Right atrium auricular region (tissue), 2 donors: ENCODE results near the gene MXI1. TPM values are rescaled to one million over a fixed set of nuclear protein-coding genes. Genes with fewer than 3 reads are reported as not detected.

Source experiments
- DNase-seq: peaks from one replicate; pipeline ENCODE4 v3.0.0-alpha.2; 2019; ENCODE audit warnings: low spot score
- H3K27ac ChIP-seq, 2 donors: fragments of 200-600 bp; sonication (generic); 1 replicate in 1 of 2; 2 replicates in 1 of 2; pipeline ENCODE4 v1.5.1; 2016 to 2019
- H3K27me3 ChIP-seq, 2 donors: fragments of 200-600 bp; sonication (generic); one replicate each; pipeline versions ENCODE4 v1.5.1 to v1.6.0; 2017 to 2019
- H3K36me3 ChIP-seq: fragments of 200-600 bp; sonication (generic); one replicate; pipeline ENCODE4 v1.5.1; 2016
- H3K4me1 ChIP-seq, 2 donors: fragments of 200-600 bp; sonication (generic); one replicate each; pipeline versions ENCODE4 v1.5.1 to v1.6.0; 2017 to 2019
- H3K4me3 ChIP-seq, 2 donors: fragments of 200-600 bp; sonication (generic); 1 replicate in 1 of 2; 2 replicates in 1 of 2; pipeline ENCODE4 v1.5.1; 2017 to 2019; ENCODE audit warnings: mild to moderate bottlenecking in 1 of 2, moderate library complexity in 1 of 2
- H3K9me3 ChIP-seq, 2 donors: fragments of 200-600 bp; sonication (generic); one replicate each; pipeline ENCODE4 v1.5.1; 2019
- CTCF ChIP-seq, 2 donors: fragments of 200-600 bp; sonication (generic); IDR thresholded peaks; one replicate each; pipeline ENCODE4 v1.5.1; 2019; ENCODE audit warnings: antibody characterized with exemption in 2 of 2
- total RNA-seq, 2 donors: library from RNA; depleted of rRNA; stranded (reverse); fragments of >200 nt; gene quantifications; one replicate each; pipeline ENCODE4 v1.1.0, GENCODE V29; 2016

MXI1 gene
- total RNA-seq, 2 donors from 2014 or later = 50.8 to 78.8 TPM

GRCh38 chr10:110215286-110216170 lies 8.1 kb downstream of the MXI1 start:
- Histone ChIP-seq H3K27me3 (no peaks in the 10 kb centered on the region), H3K36me3 (no peaks in the 10 kb centered on the region), H3K9me3 (no peaks in the 10 kb centered on the region), H3K4me3 (no peak overlapping the region), H3K4me1 (peaks cover 0 to 59% of the 10 kb centered on the region in 2 donors), H3K27ac (peak overlapping the region; percentile 23 to 28)
- no peak for TF ChIP-seq CTCF (IDR thresholded peaks at IDR 0.05)
- no peak for DNase-seq

GRCh38 chr10:110216240-110216639 lies 8.8 kb downstream of the MXI1 start:
- no peaks in the 10 kb centered on the region for H3K9me3 ChIP-seq
- H3K4me1 ChIP-seq = peaks cover 0 to 66% of the 10 kb centered on the region in 2 donors
- H3K36me3 ChIP-seq = no peaks in the 10 kb centered on the region
- peak overlapping the region; percentile 23 to 28 for H3K27ac ChIP-seq
- no peak overlapping the region for H3K4me3 ChIP-seq
- H3K27me3 ChIP-seq = no peaks in the 10 kb centered on the region
- no peak for DNase-seq
- no peak for TF ChIP-seq CTCF (IDR thresholded peaks at IDR 0.05)

GRCh38 chr10:110216942-110217661 lies 9.7 kb downstream of the MXI1 start:
- Histone ChIP-seq H3K4me3 (no peak overlapping the region), H3K27me3 (no peaks in the 10 kb centered on the region), H3K4me1 (peaks cover 0 to 65% of the 10 kb centered on the region in 2 donors), H3K36me3 (no peaks in the 10 kb centered on the region), H3K27ac (peak overlapping the region; percentile 9 to 29), H3K9me3 (no peaks in the 10 kb centered on the region)
- no peak for TF ChIP-seq CTCF (IDR thresholded peaks at IDR 0.05)
- no peak for DNase-seq

GRCh38 chr10:110217662-110218008 lies 10.2 kb downstream of the MXI1 start:
- TF ChIP-seq CTCF (IDR thresholded peaks at IDR 0.05) = no peak
- Histone ChIP-seq H3K27me3 (no peaks in the 10 kb centered on the region), H3K27ac (no peak overlapping the region), H3K4me3 (no peak overlapping the region), H3K9me3 (no peaks in the 10 kb centered on the region), H3K36me3 (no peaks in the 10 kb centered on the region), H3K4me1 (peaks cover 0 to 65% of the 10 kb centered on the region in 2 donors)
- DNase-seq = no peak

- Histone ChIP-seq H3K27me3 (no peaks in the 10 kb centered on the region), H3K36me3 (no peaks in the 10 kb centered on the region), H3K4me3 (no peak overlapping the region), H3K9me3 (no peaks in the 10 kb centered on the region), H3K4me1 (peaks cover 0 to 63% of the 10 kb centered on the region in 2 donors), H3K27ac (no peak overlapping the region)
- DNase-seq = no peak
- TF ChIP-seq CTCF (IDR thresholded peaks at IDR 0.05) = no peak
These were observed 11.2 kb downstream of the MXI1 start for GRCh38 chr10:110218632-110219031.
